Measurements from ENCODE around the gene P2RY14.
A peak's percentile ranks its signal among the peaks of the same experiment; 100 is the strongest.

P2RY14 gene

DNA sequence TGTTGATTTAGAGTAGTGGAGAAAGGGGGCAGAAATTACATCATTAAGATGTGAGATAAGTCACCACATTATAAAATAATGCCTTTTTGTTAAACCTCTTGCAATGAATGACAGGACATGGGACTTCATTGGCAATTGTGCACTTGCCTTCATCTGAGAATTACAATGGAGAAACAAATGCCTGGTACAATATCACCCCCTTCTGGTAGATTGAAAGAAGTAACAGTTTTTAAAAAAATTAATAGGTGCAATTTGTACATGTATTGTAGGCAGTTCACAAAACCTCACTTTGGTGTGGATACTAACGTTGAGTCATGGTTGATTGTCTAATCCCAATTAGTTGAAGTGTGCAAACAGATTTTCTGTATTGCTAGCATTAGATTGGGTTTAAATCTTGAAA is 4.6 kb upstream of the P2RY14 start:
- Histone ChIP-seq H3K4me3 (ENCODE audit: insufficient read depth in 1 of 2, low read depth in 1 of 2, low read length in 2 of 2) (no peak overlapping the region), H2BK120ac (ENCODE audit: low read depth, low read length) (no peak overlapping the region), H3K9me3 (ENCODE audit: control insufficient read depth, low read length) (no peaks in the 10 kb centered on the region), H4K91ac (ENCODE audit: low read length) (no peak overlapping the region), H3K36me3 (ENCODE audit: control insufficient read depth in 1 of 2, insufficient read depth in 2 of 2, low read depth in 1 of 2, low read length in 2 of 2) (no peaks in the 10 kb centered on the region), H3K79me1 (replicated peaks; ENCODE audit: low read length, poor library complexity, severe bottlenecking) (no peaks in the 10 kb centered on the region), H3K27me3 (ENCODE audit: control insufficient read depth in 1 of 2, insufficient read depth in 1 of 2, low read length in 2 of 2) (peaks cover 0 to 6% of the 10 kb centered on the region in 2 experiments), H2AFZ (ENCODE audit: low read depth, low read length) (no peak overlapping the region), H2AK5ac (ENCODE audit: low read length, severe bottlenecking) (no peak overlapping the region), H3K27ac (ENCODE audit: low read length, poor library complexity, severe bottlenecking) (no peak overlapping the region), H3K23ac (ENCODE audit: low read length in 2 of 2) (no peak overlapping the region), H3K14ac (ENCODE audit: low read length in 2 of 2) (no peak overlapping the region), H4K8ac (ENCODE audit: low read length) (no peak overlapping the region), H3K18ac (ENCODE audit: low read depth in 1 of 2, low read length in 2 of 2) (no peak overlapping the region), H2BK5ac (ENCODE audit: low read depth, low read length, poor library complexity, severe bottlenecking) (no peak overlapping the region), H2BK12ac (ENCODE audit: low read length in 2 of 2) (no peak overlapping the region), H3K4ac (ENCODE audit: low read depth in 1 of 2, low read length in 2 of 2) (no peak overlapping the region), H3K4me1 (ENCODE audit: control insufficient read depth, insufficient read depth, low read depth, low read length) (no peaks in the 10 kb centered on the region), H2BK15ac (ENCODE audit: low read depth, poor library complexity, severe bottlenecking) (no peak overlapping the region), H3K4me2 (ENCODE audit: low read length, poor library complexity, severe bottlenecking) (no peak overlapping the region), H3K9ac (ENCODE audit: low read length) (no peak overlapping the region)
- WGBS = 0% methylated on average over 1 of the region's 1 CpG
- peak; percentile 77 for DNase-seq

DNA sequence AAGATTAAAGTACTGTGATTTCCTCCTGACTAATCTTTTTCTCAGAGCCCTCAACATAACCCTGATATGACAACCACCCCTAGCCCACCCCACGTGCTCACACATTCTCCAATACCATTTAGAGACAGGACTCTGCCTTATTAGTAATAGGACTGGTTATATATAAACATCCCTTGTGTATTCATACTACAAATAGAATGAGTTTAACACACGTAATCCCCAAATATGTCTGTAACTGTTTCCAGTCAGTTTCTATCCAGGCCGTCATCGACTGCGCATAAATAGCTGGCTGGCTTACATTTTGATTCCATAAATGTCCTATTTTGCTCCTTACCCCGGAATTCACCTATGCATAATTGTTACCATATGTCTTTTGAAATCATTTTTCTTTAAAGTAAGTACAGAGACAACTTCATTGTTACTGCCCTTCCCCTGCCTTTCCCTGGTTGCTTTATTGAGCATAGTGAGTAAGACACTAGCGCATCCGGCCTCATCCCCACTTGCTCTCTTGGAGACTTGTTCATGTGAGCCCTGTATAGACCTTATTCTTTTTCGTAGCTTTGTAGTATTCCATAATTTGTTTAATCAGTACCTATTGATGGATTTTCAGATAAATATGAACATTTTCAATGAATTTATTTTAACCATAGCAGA is 3.5 kb upstream of the P2RY14 start:
- Histone ChIP-seq H3K9ac (ENCODE audit: low read length) (peak overlapping the region; percentile 31), H3K23ac (ENCODE audit: low read length in 2 of 2) (no peak overlapping the region), H3K18ac (ENCODE audit: low read depth in 1 of 2, low read length in 2 of 2) (peak overlapping the region in 1 of 2 experiments; percentile 40), H3K4me2 (ENCODE audit: low read length, poor library complexity, severe bottlenecking) (no peak overlapping the region), H3K14ac (ENCODE audit: low read length in 2 of 2) (no peak overlapping the region), H3K4me1 (ENCODE audit: control insufficient read depth, insufficient read depth, low read depth, low read length) (no peaks in the 10 kb centered on the region), H3K27ac (ENCODE audit: low read length, poor library complexity, severe bottlenecking) (no peak overlapping the region), H2AFZ (ENCODE audit: low read depth, low read length) (no peak overlapping the region), H4K91ac (ENCODE audit: low read length) (no peak overlapping the region), H3K27me3 (ENCODE audit: control insufficient read depth in 1 of 2, insufficient read depth in 1 of 2, low read length in 2 of 2) (peaks cover 0 to 6% of the 10 kb centered on the region in 2 experiments), H2BK120ac (ENCODE audit: low read depth, low read length) (peak overlapping the region; percentile 54), H2BK5ac (ENCODE audit: low read depth, low read length, poor library complexity, severe bottlenecking) (no peak overlapping the region), H2BK12ac (ENCODE audit: low read length in 2 of 2) (peak overlapping the region in 1 of 2 experiments; percentile 28), H3K9me3 (ENCODE audit: control insufficient read depth, low read length) (no peaks in the 10 kb centered on the region), H2AK5ac (ENCODE audit: low read length, severe bottlenecking) (no peak overlapping the region), H3K4ac (ENCODE audit: low read depth in 1 of 2, low read length in 2 of 2) (peak overlapping the region in 1 of 2 experiments; percentile 75), H4K8ac (ENCODE audit: low read length) (no peak overlapping the region), H3K79me1 (replicated peaks; ENCODE audit: low read length, poor library complexity, severe bottlenecking) (no peaks in the 10 kb centered on the region), H2BK15ac (ENCODE audit: low read depth, poor library complexity, severe bottlenecking) (no peak overlapping the region), H3K36me3 (ENCODE audit: control insufficient read depth in 1 of 2, insufficient read depth in 2 of 2, low read depth in 1 of 2, low read length in 2 of 2) (no peaks in the 10 kb centered on the region), H3K4me3 (ENCODE audit: insufficient read depth in 1 of 2, low read depth in 1 of 2, low read length in 2 of 2) (no peak overlapping the region)
- WGBS = 84% methylated on average over 4 of the region's 9 CpGs
- peak; percentile 48 for DNase-seq

DNA sequence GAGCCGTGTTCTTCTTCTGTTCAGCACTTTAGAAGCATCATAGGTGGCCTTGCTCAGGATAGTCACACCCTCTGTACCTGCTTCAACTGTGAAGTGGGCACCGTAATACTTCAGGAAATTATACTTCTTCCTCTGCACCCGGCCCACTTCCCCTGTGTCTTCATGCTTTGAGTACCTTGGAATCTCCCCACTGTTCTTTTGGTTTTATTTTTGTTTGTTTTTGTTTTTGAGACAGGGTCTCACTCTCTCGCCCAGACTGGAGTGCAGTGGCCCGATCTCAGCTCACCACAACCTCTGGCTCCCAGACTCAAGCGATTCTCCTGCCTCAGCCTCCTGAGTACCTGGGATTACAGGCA is 1.7 kb downstream of the P2RY14 start:
- H3K27ac ChIP-seq (ENCODE audit: low read length, poor library complexity, severe bottlenecking) = no peak overlapping the region
- no peak overlapping the region for H4K91ac ChIP-seq (ENCODE audit: low read length)
- H3K14ac ChIP-seq (ENCODE audit: low read length in 2 of 2) = no peak overlapping the region
- H3K4me3 ChIP-seq (ENCODE audit: insufficient read depth in 1 of 2, low read depth in 1 of 2, low read length in 2 of 2) = no peak overlapping the region
- no peak for DNase-seq
- no peaks in the 10 kb centered on the region for H3K79me1 ChIP-seq (replicated peaks; ENCODE audit: low read length, poor library complexity, severe bottlenecking)
- no peak overlapping the region for H2BK5ac ChIP-seq (ENCODE audit: low read depth, low read length, poor library complexity, severe bottlenecking)
- no peaks in the 10 kb centered on the region for H3K9me3 ChIP-seq (ENCODE audit: control insufficient read depth, low read length)
- no peak overlapping the region for H3K4ac ChIP-seq (ENCODE audit: low read depth in 1 of 2, low read length in 2 of 2)
- peaks cover 0 to 9% of the 10 kb centered on the region in 2 experiments for H3K27me3 ChIP-seq (ENCODE audit: control insufficient read depth in 1 of 2, insufficient read depth in 1 of 2, low read length in 2 of 2)
- no peak overlapping the region for H2BK120ac ChIP-seq (ENCODE audit: low read depth, low read length)
- no peak overlapping the region for H4K8ac ChIP-seq (ENCODE audit: low read length)
- H2BK15ac ChIP-seq (ENCODE audit: low read depth, poor library complexity, severe bottlenecking) = no peak overlapping the region
- no peak overlapping the region for H3K23ac ChIP-seq (ENCODE audit: low read length in 2 of 2)
- H2AFZ ChIP-seq (ENCODE audit: low read depth, low read length) = no peak overlapping the region
- H3K9ac ChIP-seq (ENCODE audit: low read length) = no peak overlapping the region
- H2BK12ac ChIP-seq (ENCODE audit: low read length in 2 of 2) = no peak overlapping the region
- no peak overlapping the region for H3K4me2 ChIP-seq (ENCODE audit: low read length, poor library complexity, severe bottlenecking)
- H3K36me3 ChIP-seq (ENCODE audit: control insufficient read depth in 1 of 2, insufficient read depth in 2 of 2, low read depth in 1 of 2, low read length in 2 of 2) = no peaks in the 10 kb centered on the region
- H3K18ac ChIP-seq (ENCODE audit: low read depth in 1 of 2, low read length in 2 of 2) = no peak overlapping the region
- no peak overlapping the region for H2AK5ac ChIP-seq (ENCODE audit: low read length, severe bottlenecking)
- H3K4me1 ChIP-seq (ENCODE audit: control insufficient read depth, insufficient read depth, low read depth, low read length) = no peaks in the 10 kb centered on the region
- WGBS = 83% methylated on average over 4 of the region's 6 CpGs

DNA sequence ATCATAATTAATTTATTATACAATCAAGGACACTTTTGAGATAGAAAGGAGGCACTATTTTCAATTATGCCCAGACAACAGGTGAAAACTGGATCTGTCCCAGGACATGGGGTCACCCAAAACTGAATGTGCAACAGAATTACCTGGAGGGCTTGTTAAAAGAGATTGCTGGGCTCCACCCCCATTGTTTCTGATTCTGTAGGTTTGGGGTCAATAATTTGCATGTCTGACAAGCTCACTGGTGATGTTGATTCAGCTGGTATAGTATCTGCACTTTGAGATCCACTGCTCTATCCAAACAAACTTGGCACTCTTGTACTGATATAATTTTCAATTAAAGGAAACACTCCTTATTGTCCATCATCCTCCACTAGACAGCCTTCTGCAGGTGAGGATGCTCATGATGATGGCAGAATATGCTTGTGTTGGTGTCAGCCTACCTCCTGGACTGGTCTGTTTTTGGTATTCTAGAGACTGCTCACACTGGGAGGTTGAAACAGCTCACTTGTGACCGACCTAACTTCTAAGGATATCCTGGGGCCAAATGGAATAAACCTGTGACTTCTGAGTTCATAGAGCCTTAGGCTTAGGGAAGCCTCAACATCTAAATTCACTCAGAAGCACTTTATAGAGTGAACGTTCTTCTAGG is 2.2 kb downstream of the P2RY14 start:
- DNase-seq = no peak
- H3K4ac ChIP-seq (ENCODE audit: low read depth in 1 of 2, low read length in 2 of 2) = no peak overlapping the region

More for the DNA sequence above, 2.2 kb downstream of the P2RY14 start:
- Histone ChIP-seq H3K4me3 (ENCODE audit: insufficient read depth in 1 of 2, low read depth in 1 of 2, low read length in 2 of 2) (no peak overlapping the region), H2BK120ac (ENCODE audit: low read depth, low read length) (no peak overlapping the region), H3K9me3 (ENCODE audit: control insufficient read depth, low read length) (no peaks in the 10 kb centered on the region), H2BK15ac (ENCODE audit: low read depth, poor library complexity, severe bottlenecking) (no peak overlapping the region), H3K36me3 (ENCODE audit: control insufficient read depth in 1 of 2, insufficient read depth in 2 of 2, low read depth in 1 of 2, low read length in 2 of 2) (no peaks in the 10 kb centered on the region), H3K14ac (ENCODE audit: low read length in 2 of 2) (no peak overlapping the region), H3K18ac (ENCODE audit: low read depth in 1 of 2, low read length in 2 of 2) (no peak overlapping the region), H3K4me2 (ENCODE audit: low read length, poor library complexity, severe bottlenecking) (no peak overlapping the region), H3K9ac (ENCODE audit: low read length) (no peak overlapping the region), H2BK5ac (ENCODE audit: low read depth, low read length, poor library complexity, severe bottlenecking) (no peak overlapping the region), H3K27ac (ENCODE audit: low read length, poor library complexity, severe bottlenecking) (no peak overlapping the region), H2BK12ac (ENCODE audit: low read length in 2 of 2) (no peak overlapping the region), H2AK5ac (ENCODE audit: low read length, severe bottlenecking) (no peak overlapping the region), H4K8ac (ENCODE audit: low read length) (no peak overlapping the region), H4K91ac (ENCODE audit: low read length) (no peak overlapping the region), H3K79me1 (replicated peaks; ENCODE audit: low read length, poor library complexity, severe bottlenecking) (no peaks in the 10 kb centered on the region), H3K4me1 (ENCODE audit: control insufficient read depth, insufficient read depth, low read depth, low read length) (no peaks in the 10 kb centered on the region), H2AFZ (ENCODE audit: low read depth, low read length) (no peak overlapping the region), H3K23ac (ENCODE audit: low read length in 2 of 2) (no peak overlapping the region), H3K27me3 (ENCODE audit: control insufficient read depth in 1 of 2, insufficient read depth in 1 of 2, low read length in 2 of 2) (peaks cover 0 to 9% of the 10 kb centered on the region in 2 experiments)
- WGBS = 66% methylated on average over 2 of the region's 2 CpGs
